Liver (tissue), 9 donors: ENCODE data around the gene FOXRED2. TPM values are rescaled to one million over a fixed set of nuclear protein-coding genes. Genes with fewer than 3 reads are reported as not detected.

Source experiments
- DNase-seq: peaks from one replicate; pipeline ENCODE4 v3.0.0-alpha.2; 2017; ENCODE audit warnings: low spot score
- H3K27ac ChIP-seq, 2 donors: one replicate each; pipeline ENCODE4 v1.7.0; 2013; ENCODE audit warnings: inconsistent platforms in 2 of 2, low read length in 2 of 2, control low read depth in 1 of 2, low read depth in 1 of 2, mild to moderate bottlenecking in 1 of 2
- H3K27me3 ChIP-seq, 4 donors: one replicate each; pipeline versions ENCODE4 v1.6.1 to v1.7.0; 2013; ENCODE audit warnings: low read length in 3 of 4, inconsistent platforms in 1 of 4, mild to moderate bottlenecking in 1 of 4, moderate library complexity in 1 of 4; ENCODE audit not compliant: control insufficient read depth in 4 of 4, insufficient read depth in 4 of 4
- H3K36me3 ChIP-seq, 4 donors: one replicate each; pipeline versions ENCODE4 v1.6.1 to v1.7.0; 2013; ENCODE audit warnings: low read length in 3 of 4, mild to moderate bottlenecking in 3 of 4, low read depth in 1 of 4, moderate library complexity in 1 of 4; ENCODE audit not compliant: control insufficient read depth in 4 of 4, insufficient read depth in 3 of 4
- H3K4me1 ChIP-seq, 4 donors: one replicate each; pipeline versions ENCODE4 v1.6.1 to v1.7.0; 2013; ENCODE audit warnings: low read length in 3 of 4, mild to moderate bottlenecking in 3 of 4, moderate library complexity in 1 of 4; ENCODE audit not compliant: control insufficient read depth in 4 of 4, insufficient read depth in 4 of 4
- H3K4me3 ChIP-seq, 3 donors: one replicate each; pipeline versions ENCODE4 v1.6.1 to v1.7.0; 2013; ENCODE audit warnings: low read length in 3 of 3, control low read depth in 1 of 3, low read depth in 1 of 3, mild to moderate bottlenecking in 1 of 3
- H3K9ac ChIP-seq, 2 donors: one replicate each; pipeline ENCODE4 v1.7.0; 2013; ENCODE audit warnings: low read length in 2 of 2, mild to moderate bottlenecking in 2 of 2, moderate library complexity in 2 of 2, control low read depth in 1 of 2, low read depth in 1 of 2
- H3K9me3 ChIP-seq, 4 donors: one replicate each; pipeline versions ENCODE4 v1.6.1 to v1.7.0; 2013; ENCODE audit warnings: low read length in 3 of 4; ENCODE audit not compliant: control insufficient read depth in 4 of 4
- EGR1 ChIP-seq, 2 donors: IDR thresholded peaks; 2 replicates each; pipeline ENCODE4 v1.6.1; 2016 to 2018; ENCODE audit warnings: antibody characterized with exemption in 2 of 2, low read depth in 2 of 2
- FOXA1 ChIP-seq: IDR thresholded peaks from 2 replicates; pipeline ENCODE4 v1.6.1; 2016; ENCODE audit warnings: antibody characterized with exemption
- FOXA2 ChIP-seq: IDR thresholded peaks from 2 replicates; pipeline ENCODE4 v1.6.1; 2016; ENCODE audit warnings: antibody characterized with exemption
- GABPA ChIP-seq, 2 donors: IDR thresholded peaks in 1 of 2; conservative IDR thresholded peaks in 1 of 2; 2 replicates each; pipeline ENCODE4 v1.6.1; 2016; ENCODE audit warnings: antibody characterized with exemption in 2 of 2, mild to moderate bottlenecking in 1 of 2, moderate library complexity in 1 of 2
- HNF4A ChIP-seq, 2 donors: conservative IDR thresholded peaks; 2 replicates each; pipeline ENCODE4 v1.6.1; 2016; ENCODE audit warnings: antibody characterized with exemption in 2 of 2, mild to moderate bottlenecking in 2 of 2
- HNF4G ChIP-seq: IDR thresholded peaks from 2 replicates; pipeline ENCODE4 v1.6.1; 2016; ENCODE audit warnings: antibody characterized with exemption
- JUND ChIP-seq, 2 donors: IDR thresholded peaks; 2 replicates each; pipeline ENCODE4 v1.6.1; 2016; ENCODE audit warnings: antibody characterized with exemption in 2 of 2
- NR2F2 ChIP-seq: IDR thresholded peaks from 2 replicates; pipeline ENCODE4 v1.6.1; 2016; ENCODE audit warnings: antibody characterized with exemption
- RAD21 ChIP-seq, 2 donors: IDR thresholded peaks; 2 replicates each; pipeline ENCODE4 v1.6.1; 2016; ENCODE audit warnings: antibody characterized with exemption in 2 of 2, mild to moderate bottlenecking in 2 of 2
- TAF1 ChIP-seq: conservative IDR thresholded peaks from 2 replicates; pipeline ENCODE4 v1.6.1; 2016; ENCODE audit warnings: antibody characterized with exemption, mild to moderate bottlenecking
- YY1 ChIP-seq: IDR thresholded peaks from 2 replicates; pipeline ENCODE4 v1.6.1; 2016; ENCODE audit warnings: antibody characterized with exemption, mild to moderate bottlenecking
- WGBS: extraction: QIAGEN DNeasy Blood & Tissue Kit; methylation state at CpG from one replicate; pipeline ENCODE4 v1.1.7; 2013; 5-methylcytosine and 5-hydroxymethylcytosine counted together
- polyA plus RNA-seq, 2 donors: library from polyadenylated mRNA; stranded (reverse) in 1 of 2; unstranded in 1 of 2; fragments of 200-250 nt in 1 of 2; fragments of >200 nt in 1 of 2; fragmentation: Nextera tagmentation in 1 of 2; extraction: Ambion mirVana in 1 of 2; gene quantifications; one replicate each; pipeline versions ENCODE4 v1.2.1 to v1.2.3, GENCODE V29; 2013 to 2015
- total RNA-seq, 2 donors: library from RNA; depleted of rRNA; stranded (reverse); fragments of >200 nt; gene quantifications; one replicate each; pipeline ENCODE4 v1.2.3, GENCODE V29; 2014
- TF ChIP-seq, protein P1 (sequence below): fragments of 150-350 bp; IDR thresholded peaks from 2 replicates; pipeline ENCODE4 v1.5.1; 2017; ENCODE audit warnings: improper control_type of control experiment, low read depth, low read length; ENCODE audit not compliant: missing input control
- TF ChIP-seq, protein P2 (sequence below): IDR thresholded peaks from 2 replicates; pipeline ENCODE4 v1.6.1; 2016; ENCODE audit warnings: antibody characterized with exemption
- TF ChIP-seq, protein P3 (sequence below): IDR thresholded peaks from 2 replicates; pipeline ENCODE4 v1.6.1; 2016; ENCODE audit warnings: antibody characterized with exemption, mild to moderate bottlenecking
- TF ChIP-seq, protein P4 (sequence below): IDR thresholded peaks from 2 replicates; pipeline ENCODE4 v1.6.1; 2016; ENCODE audit warnings: antibody characterized with exemption
- TF ChIP-seq, protein P5 (sequence below): IDR thresholded peaks from 2 replicates; pipeline ENCODE4 v1.6.1; 2016; ENCODE audit warnings: antibody characterized with exemption
- donor health status: healthy.
- donor health status: healthy.
- donor health status: healthy.
- donor health status: healthy.
- donor health status: healthy.

Gene FOXRED2
- total and polyA plus RNA-seq, 4 donors: 5.1 to 15.0 (median 7.3) TPM

DNA sequence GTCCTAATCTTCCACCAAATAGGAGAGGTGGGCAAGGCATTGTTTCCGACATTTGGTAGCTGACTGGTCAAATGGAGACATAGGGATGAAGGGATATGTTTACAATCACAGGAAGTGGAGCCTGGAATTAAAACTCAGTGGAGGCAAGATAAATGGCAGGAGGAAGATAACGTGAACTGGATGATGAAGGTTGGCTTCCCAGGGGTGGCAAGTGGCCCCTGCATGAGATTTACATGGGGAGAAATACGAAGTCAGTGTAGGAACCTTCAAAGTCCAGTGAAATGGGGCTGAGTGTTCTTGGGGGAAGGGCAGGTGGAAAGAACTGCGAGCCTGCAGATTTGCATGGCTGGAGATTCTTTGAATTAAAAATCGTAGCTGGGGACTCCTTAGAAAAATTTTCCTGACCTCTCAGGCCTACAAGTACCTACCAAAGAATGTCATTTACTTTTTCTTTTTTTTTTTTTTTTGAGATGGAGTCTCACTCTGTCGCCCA lies 724 bp upstream of the FOXRED2 start:
- H3K36me3 ChIP-seq: peaks cover 0 to 26% (median 22%) of the 10 kb centered on the region in 4 donors
- peak overlapping the region in 1 of 2 donors; percentile 42 for H3K9ac ChIP-seq
- peak overlapping the region in 2 of 3 donors; percentile 24 to 64 for H3K4me3 ChIP-seq
- TF ChIP-seq FOXA1 (no peak), JUND (IDR thresholded peaks at IDR 0.05) (no peak), RAD21 (IDR thresholded peaks at IDR 0.05) (no peak), HNF4G (no peak), YY1 (no peak), NR2F2 (no peak)
- TF ChIP-seq, protein P1, sequence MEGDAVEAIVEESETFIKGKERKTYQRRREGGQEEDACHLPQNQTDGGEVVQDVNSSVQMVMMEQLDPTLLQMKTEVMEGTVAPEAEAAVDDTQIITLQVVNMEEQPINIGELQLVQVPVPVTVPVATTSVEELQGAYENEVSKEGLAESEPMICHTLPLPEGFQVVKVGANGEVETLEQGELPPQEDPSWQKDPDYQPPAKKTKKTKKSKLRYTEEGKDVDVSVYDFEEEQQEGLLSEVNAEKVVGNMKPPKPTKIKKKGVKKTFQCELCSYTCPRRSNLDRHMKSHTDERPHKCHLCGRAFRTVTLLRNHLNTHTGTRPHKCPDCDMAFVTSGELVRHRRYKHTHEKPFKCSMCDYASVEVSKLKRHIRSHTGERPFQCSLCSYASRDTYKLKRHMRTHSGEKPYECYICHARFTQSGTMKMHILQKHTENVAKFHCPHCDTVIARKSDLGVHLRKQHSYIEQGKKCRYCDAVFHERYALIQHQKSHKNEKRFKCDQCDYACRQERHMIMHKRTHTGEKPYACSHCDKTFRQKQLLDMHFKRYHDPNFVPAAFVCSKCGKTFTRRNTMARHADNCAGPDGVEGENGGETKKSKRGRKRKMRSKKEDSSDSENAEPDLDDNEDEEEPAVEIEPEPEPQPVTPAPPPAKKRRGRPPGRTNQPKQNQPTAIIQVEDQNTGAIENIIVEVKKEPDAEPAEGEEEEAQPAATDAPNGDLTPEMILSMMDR: no peak
- TF ChIP-seq, protein P2, sequence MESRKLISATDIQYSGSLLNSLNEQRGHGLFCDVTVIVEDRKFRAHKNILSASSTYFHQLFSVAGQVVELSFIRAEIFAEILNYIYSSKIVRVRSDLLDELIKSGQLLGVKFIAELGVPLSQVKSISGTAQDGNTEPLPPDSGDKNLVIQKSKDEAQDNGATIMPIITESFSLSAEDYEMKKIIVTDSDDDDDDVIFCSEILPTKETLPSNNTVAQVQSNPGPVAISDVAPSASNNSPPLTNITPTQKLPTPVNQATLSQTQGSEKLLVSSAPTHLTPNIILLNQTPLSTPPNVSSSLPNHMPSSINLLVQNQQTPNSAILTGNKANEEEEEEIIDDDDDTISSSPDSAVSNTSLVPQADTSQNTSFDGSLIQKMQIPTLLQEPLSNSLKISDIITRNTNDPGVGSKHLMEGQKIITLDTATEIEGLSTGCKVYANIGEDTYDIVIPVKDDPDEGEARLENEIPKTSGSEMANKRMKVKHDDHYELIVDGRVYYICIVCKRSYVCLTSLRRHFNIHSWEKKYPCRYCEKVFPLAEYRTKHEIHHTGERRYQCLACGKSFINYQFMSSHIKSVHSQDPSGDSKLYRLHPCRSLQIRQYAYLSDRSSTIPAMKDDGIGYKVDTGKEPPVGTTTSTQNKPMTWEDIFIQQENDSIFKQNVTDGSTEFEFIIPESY: no peak
- TF ChIP-seq, protein P3, sequence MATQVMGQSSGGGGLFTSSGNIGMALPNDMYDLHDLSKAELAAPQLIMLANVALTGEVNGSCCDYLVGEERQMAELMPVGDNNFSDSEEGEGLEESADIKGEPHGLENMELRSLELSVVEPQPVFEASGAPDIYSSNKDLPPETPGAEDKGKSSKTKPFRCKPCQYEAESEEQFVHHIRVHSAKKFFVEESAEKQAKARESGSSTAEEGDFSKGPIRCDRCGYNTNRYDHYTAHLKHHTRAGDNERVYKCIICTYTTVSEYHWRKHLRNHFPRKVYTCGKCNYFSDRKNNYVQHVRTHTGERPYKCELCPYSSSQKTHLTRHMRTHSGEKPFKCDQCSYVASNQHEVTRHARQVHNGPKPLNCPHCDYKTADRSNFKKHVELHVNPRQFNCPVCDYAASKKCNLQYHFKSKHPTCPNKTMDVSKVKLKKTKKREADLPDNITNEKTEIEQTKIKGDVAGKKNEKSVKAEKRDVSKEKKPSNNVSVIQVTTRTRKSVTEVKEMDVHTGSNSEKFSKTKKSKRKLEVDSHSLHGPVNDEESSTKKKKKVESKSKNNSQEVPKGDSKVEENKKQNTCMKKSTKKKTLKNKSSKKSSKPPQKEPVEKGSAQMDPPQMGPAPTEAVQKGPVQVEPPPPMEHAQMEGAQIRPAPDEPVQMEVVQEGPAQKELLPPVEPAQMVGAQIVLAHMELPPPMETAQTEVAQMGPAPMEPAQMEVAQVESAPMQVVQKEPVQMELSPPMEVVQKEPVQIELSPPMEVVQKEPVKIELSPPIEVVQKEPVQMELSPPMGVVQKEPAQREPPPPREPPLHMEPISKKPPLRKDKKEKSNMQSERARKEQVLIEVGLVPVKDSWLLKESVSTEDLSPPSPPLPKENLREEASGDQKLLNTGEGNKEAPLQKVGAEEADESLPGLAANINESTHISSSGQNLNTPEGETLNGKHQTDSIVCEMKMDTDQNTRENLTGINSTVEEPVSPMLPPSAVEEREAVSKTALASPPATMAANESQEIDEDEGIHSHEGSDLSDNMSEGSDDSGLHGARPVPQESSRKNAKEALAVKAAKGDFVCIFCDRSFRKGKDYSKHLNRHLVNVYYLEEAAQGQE: no peak
- TF ChIP-seq, protein P4, sequence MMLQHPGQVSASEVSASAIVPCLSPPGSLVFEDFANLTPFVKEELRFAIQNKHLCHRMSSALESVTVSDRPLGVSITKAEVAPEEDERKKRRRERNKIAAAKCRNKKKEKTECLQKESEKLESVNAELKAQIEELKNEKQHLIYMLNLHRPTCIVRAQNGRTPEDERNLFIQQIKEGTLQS: no peak
- TF ChIP-seq, protein P5, sequence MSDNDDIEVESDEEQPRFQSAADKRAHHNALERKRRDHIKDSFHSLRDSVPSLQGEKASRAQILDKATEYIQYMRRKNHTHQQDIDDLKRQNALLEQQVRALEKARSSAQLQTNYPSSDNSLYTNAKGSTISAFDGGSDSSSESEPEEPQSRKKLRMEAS: no peak
- no peaks in the 10 kb centered on the region for H3K27me3 ChIP-seq
- no peak for DNase-seq
- peaks cover 9 to 26% (median 16%) of the 10 kb centered on the region in 4 donors for H3K4me1 ChIP-seq
- WGBS: 87% methylated on average over 6 of the region's 6 CpGs
- no peaks in the 10 kb centered on the region for H3K9me3 ChIP-seq
- H3K27ac ChIP-seq: peak overlapping the region; percentile 65 to 76

DNA sequence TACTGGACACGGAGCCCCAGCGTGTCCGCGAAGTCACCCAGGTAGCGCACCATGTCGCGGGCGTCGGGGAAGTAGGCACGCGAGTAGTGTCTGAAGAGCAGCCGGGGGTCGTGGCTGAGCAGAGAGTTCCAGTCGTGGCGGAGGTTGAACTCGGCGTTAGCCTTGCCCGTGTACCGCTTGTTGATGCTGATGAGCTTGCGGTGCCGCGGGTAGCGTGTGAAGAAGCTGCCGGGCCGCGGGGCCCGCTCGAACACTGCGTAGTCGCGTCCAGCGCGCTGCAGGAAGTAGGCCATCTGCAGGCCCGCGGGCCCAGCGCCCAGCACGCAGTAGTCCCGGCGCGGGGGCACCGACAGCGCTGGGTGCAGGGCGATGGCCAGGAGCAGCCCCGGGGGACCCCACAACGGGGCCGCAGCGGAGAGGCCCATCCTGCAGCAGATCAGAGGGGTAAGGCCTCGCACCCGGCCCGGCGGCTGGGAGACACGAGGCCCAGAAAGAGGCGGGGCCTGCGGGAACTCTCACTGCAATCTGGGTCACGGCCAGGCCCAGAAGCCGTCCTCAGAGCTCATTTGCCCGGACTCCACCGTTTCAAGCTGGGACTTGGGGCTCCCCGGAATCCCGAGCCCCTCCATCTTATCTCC lies 723 bp downstream of the FOXRED2 start:
- DNase-seq: no peak
- Histone ChIP-seq H3K36me3 (peaks cover 0 to 14% (median 12%) of the 10 kb centered on the region in 4 donors), H3K4me3 (peak overlapping the region in 2 of 3 donors; percentile 14 to 64), H3K27me3 (no peaks in the 10 kb centered on the region), H3K4me1 (peaks cover 9 to 26% (median 16%) of the 10 kb centered on the region in 4 donors), H3K9ac (no peak overlapping the region), H3K9me3 (no peaks in the 10 kb centered on the region), H3K27ac (no peak overlapping the region)
- WGBS: 95% methylated on average over 60 of the region's 60 CpGs
- TF ChIP-seq YY1: no peak
- TF ChIP-seq NR2F2: no peak
- TF ChIP-seq, protein P2: no peak
- no peak for TF ChIP-seq JUND (IDR thresholded peaks at IDR 0.05)
- no peak for TF ChIP-seq HNF4G
- TF ChIP-seq TAF1: no peak
- no peak for TF ChIP-seq GABPA (IDR thresholded peaks at IDR 0.05 in 1 of 2, conservative IDR thresholded peaks at IDR 0.05 in 1 of 2)
- no peak for TF ChIP-seq FOXA2
- TF ChIP-seq, protein P3: no peak
- no peak for TF ChIP-seq EGR1 (IDR thresholded peaks at IDR 0.05; ENCODE audit: low read depth in 2 of 2)
- TF ChIP-seq, protein P4: no peak
- no peak for TF ChIP-seq HNF4A (conservative IDR thresholded peaks at IDR 0.05)
